HG03520 (cell line): ENCODE measurements around the gene KRT82.

Source experiments
- ATAC-seq: cut with Tn5 transposase; IDR thresholded peaks from one replicate; pipeline ENCODE4 v1.9.1; 2021; ENCODE audit warnings: mild to moderate bottlenecking, moderate library complexity; ENCODE audit not compliant: unreplicated experiment

KRT82 gene

DNA sequence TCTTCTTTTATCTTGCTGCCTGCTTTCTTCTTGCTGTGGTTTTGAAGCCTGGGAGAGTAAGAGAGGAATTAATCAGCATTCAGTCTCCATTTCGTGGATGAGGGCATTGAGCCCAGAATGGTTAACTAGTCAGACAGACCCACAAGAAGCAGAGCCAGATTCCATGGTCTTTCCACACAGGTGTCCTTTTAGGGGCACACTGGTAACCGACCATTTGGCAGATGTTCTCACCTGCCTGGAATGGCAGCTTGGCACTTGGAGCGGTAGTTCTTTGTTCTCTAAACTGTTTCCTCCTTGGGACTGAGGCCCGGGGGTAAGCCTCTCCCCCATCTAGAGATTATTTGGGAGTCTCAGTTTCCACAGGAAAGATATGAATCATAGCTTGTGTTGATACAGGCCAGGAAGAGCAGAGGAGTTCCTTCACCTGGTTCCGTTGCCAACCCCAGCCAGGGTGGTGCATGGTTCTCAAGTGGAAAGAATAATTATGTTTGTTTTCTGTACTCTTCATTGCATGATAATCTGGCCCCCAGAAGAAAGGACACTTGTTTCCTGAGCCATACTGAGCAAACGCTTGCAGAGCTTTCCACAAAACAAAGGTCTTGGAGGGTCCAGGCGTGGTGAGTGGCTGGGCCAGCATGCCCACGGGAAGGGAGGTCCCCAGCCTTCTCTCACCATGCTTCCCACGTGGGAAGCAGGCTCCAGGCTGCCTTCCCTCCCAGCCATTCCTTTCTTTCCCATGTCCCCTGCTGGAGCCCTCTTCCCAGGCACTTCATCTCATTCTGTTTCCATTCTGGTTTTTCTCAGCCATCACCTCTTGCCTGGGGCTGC lies 30.1 kb upstream of the KRT82 start:
- no peak for ATAC-seq

DNA sequence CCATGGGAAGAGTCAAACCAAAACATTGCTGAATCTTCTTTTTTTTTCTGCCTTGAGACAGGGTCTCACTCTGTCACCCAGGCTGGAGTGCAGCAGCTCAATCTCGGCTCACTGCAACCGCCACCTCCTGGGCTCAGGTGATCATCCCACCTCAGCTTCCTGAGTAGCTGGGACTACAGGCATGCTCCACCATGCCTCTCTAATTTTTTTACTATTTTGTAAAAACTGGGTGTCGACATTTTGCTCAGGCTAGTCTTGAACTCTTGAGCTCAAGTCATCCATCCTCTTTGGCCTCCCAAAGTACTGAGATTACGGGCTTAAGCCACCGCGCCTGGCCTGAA lies 29.5 kb upstream of the KRT82 start:
- no peak for ATAC-seq

DNA sequence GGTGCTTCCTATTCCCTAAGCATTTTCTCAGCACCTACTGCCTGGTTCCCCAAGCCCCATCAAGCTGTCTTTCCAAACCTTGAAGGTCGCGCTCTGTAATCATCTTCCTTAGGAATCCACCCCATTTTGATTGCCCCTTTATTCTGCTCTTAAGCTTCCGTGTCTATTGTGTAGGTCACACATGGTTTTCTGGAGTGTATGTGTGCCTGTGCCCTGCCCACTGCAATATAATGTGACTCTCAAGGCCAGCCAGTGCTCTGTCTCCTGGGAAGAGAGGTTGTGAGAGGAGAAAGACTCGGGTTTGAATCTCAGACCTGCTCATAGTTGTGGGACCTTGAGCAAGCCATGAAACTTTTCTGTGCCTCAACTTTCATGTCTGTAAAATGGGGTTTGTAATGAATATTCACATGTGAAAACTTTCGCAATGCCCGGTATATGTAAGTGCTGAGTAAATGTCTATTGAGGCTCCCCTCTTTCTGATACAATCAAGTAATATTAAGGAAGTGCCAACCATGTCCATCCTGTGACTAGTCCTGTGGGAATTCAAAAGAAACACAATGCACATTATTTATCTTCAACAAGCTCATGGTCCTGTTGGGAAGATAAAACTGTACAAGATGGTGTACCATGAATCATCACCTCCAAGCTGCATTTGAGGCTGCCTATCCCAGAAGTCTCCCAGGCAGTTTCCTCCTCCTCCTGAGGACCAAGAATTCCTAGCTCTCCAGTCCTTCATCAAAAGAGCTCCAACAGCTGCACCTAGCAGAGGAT lies 28.8 kb upstream of the KRT82 start:
- ATAC-seq: no peak

DNA sequence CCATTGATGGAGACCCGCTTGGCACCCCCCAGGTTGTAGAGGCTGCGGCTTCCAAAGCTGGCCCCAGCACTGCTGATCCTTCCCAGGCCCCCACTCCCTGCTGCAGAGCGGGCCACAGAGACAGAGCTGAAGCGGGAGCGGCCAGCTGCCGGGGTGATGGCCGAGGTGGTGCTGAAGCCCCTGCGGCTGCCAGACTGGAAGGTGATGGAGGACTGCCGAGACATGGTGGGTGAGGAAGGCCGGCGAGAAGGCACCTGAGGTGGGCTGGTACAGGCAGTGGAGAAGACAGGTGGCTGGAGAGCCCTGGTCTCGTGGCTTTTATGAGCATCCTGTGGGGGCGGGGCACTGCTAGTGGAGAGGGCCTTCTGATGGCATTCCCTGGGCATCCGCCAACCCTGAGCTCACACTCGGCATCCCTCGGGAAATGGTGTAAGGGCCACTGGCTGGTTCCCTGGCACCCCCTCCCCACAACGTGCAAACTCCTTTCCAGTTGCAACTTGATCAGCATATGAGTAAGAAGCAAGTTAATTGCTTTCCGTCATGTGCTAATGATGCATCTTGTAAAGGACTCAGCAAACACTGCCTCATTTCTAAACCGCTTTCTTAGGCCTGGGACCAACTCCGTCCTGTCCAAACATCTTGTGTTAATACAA lies 28.1 kb upstream of the KRT82 start, which contains the start of gene KRT75:
TSS of gene KRT75 (minus strand) at position 291 of the 653 bp plus-strand sequence. CDS start at position 224, 67 bp downstream.
- no peak for ATAC-seq

DNA sequence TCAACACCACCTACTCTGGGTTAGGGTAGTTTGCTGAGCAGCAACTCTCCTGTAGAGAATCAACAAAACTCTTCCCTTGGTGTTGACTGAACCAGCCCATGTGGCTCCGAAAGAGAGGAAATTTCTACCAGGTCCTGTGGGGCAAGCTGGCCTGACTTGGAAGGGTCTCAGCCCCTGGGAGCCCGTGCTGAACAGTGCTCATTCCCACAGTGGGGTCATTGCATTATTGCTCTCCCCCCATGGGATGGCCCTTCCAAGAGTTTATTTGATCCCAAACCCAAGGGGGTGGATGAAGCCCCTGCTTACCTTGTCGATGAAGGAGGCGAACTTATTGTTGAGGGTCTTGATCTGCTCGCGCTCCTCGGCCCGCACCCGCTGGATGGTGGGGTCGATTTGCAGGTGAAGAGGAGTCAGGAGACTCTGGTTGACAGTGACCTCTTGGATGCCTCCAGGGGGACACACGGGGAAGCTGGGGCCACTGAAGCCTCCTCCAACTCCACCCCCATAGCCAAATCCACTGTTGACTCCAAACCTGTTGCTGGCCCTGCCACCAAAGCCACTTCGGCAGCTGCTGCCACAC lies 27.5 kb upstream of the KRT82 start:
- no peak for ATAC-seq

DNA sequence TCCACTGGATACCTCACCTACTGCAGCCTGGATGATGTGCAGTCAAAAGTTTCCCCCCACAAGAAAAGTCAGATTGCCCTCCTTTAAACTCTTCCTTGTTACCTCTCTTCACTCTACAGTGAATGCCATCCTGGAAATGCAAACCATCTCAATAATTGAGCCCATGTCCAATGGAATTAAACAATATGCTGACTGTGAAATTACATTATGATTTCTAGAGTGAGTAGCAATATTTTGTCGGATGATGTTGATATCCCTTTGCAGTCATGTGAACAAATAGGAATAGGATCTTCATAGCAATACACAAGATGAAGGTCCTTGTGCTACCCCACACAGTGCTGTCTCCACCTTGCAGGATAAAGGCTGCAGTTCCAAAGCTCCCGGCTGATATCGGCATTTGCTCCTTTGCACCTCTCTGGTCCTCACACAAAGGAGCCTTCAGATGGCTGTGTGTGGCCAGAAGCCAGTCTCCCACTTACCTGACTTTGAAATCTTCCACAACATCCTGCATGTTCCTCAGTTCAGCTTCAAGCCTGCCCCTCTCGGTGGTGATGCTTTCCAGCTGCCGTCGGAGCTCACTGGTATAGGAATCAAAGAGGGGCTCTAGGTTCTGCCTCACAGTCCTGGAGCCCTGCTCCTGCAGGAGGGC lies 26.5 kb upstream of the KRT82 start:
- no peak for ATAC-seq

DNA sequence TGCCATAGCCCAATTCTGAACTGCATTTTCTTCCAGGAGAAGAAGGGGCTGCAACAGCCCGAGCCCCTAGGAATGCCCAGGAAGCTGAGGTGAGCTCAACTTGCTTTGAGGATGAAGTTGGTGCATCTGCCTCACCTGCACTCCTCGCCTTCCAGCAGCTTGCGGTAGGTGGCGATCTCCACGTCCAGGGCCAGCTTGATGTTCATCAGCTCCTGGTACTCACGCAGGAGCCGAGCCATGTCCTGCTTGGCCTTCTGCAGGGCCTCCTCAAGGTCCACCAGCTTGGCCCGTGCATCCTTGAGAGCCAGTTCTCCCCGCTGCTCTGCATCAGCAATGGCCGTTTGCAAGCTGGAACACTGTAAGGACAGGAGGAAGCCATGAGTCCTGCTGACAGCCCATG lies 22.0 kb upstream of the KRT82 start:
- ATAC-seq: no peak

DNA sequence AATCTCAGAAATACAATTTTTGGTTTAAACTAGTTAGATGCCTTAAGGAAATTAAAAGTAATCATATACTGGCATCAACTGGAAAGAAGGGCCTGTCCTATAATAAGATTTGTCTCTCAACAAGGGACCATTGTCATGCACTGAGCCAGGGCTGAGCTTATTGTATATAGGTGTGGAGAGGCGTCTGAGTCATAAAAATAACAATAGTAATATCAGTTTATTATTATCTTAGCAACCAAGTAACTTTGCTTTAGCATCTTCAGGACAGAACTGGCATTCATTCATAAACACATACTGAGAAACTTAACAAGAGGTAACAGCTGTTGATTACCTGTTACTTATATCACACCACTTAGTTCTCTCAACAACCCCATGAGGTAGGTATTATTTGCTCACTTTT lies 20.9 kb upstream of the KRT82 start:
- ATAC-seq: no peak

DNA sequence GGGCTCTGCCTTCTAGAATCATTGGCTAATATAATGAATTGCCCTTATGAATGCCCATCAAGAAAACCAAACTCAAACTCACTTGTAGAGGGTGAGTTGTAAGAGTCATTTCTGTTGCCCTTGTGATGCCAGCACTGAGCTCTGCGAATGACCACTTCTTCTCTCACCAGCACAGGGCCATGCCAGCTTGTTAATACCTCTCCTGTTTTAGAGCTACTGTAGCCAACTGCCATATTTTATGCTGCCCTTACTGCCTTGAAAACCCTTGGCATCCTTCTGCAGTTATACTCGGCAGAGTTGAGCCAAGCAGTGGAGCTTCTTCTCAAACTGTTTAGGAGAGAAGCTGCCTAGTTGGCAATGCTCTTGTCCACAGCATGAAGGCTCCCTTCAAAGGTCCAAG lies 19.9 kb upstream of the KRT82 start:
- ATAC-seq: no peak

DNA sequence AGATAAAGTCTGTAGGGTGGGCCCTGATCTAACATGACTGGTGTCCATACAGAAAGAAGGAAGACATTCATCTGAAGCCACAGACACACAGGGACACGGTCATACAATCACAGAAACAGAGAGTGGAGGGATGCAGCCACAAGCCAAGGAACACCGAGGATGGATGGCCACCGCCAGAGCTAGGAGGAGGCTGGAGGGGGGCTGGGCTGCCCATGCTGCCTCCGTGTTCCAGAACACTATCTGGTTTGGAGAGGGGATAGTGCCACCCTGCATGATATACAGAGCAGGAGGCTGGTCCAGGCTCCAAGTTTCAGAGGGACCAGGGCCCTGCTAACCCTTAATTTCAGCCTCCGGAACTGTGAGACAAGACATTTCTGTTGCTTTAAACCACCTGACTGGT lies 19.3 kb upstream of the KRT82 start:
- no peak for ATAC-seq

DNA sequence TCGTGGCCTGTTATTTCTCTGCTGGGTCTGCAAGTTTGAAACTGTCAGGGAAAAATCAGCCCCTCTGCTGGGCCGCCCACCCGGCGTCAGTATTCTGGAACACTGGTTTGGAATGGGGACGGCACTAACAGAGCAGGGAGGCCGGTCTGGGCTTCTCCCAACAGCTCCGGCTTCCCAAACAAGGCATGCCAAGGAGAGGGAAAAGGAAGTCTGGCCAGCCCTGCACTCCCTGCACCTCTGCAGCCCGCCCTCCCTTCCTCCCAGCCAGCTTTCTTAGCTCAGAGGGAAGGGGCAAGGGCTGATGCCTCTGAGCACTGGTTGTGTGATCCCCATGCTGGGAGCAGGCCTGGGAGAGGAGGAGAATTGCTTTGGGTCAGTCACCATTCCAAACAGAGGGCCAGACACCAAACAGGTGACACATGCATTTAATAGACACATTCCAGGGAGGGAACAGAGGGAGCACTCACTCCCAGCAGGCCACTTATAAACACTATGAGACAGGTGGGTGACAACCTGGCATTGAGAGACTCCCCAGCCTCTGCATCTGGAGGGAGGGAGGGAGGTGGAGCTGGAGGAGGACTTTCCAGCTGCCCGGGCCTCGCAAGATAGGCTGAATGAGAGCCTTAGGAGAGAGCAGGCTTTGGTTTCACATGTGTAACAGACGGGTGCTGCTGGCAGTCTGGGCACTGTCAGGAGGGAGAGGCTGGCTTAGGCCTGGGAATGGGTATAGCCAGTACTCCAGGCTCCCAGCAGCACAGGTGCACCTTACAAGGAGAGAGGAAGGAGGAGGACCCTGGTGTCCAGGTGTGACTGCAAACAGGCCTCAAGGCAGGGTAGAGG lies 17.7 kb upstream of the KRT82 start:
- no peak for ATAC-seq

DNA sequence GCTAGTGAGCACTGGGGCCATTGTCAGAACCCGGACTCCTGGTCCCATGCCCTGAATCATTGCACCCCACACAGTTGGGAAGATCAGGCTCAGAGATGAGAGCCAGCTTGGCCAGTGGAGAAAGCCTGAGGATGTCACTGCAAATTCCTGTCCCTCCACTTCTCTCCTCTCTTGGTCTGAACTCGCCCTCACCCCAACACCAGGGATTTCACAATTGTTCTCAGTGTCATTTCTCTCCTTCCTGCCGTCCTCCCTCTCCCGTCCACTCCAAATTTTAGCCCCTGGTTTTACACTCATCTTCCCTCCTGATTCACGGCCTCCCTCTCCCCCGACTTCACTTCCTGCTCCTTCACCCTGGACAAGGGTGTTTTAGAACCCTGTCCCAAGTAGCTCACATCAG lies 16.9 kb upstream of the KRT82 start:
- ATAC-seq: no peak

DNA sequence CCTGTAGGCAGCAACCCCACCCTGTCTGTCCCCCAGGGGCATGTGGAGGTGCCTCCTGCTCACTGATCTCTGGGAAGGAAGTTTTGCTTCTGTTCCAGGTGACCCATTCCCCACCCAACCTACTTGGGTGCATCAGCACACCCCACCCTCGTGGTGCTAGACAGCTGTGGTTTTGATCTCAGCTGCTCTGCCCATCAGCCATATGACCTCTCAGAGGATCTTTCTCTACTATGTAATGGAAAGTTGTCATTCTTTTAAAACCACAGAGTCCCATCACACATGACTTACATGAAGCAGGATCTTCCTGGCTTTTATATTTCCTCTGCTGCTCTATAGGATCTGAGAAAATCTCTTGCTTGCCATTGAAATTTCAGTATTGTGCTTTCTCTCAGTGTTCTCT lies 13.5 kb upstream of the KRT82 start:
- ATAC-seq: no peak

DNA sequence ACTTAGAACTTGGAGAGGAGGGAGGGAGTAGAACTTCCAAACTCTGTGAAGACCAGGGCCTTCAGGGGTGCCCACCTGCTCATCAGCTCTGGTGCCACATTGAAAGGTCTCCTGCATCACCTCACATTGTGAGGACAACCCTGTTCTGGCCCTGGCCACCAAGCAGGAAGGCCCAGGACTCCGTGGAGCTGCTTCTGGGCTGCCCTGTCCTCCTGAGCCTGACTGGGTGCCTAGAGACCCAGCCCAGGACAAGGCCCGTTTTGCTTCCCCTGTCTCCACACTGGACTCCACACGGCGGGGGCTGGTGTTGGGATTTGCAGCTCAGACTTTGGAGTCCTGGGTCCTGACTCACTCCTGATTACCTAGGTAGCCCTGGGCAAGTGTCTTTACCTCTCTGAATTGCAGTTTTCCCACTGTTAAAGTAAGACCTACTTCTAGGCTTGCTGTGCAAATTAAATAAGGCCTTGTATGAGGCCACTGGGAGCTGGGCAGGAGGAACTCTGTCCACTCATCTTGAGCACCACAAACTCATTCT lies 12.5 kb upstream of the KRT82 start:
- ATAC-seq: no peak

DNA sequence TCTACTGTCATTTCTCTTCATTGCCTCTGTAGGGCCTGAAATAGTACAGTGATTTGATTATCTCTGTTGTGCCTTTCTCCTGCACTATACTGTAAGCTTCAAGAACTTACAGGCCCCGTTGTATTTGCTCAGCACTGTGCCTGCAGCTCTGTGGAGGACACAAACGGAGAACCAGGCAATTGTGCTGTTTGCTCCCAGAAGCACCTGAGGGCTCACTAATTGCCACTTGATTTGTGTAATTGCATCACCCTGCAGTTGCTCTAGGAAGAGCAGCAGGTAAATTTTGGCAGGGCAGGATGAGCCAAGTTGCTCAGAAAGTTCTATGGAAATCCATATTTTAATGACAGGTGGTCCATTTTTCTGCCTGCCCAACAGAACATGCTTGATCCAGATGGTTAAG lies 11.6 kb upstream of the KRT82 start:
- no peak for ATAC-seq

DNA sequence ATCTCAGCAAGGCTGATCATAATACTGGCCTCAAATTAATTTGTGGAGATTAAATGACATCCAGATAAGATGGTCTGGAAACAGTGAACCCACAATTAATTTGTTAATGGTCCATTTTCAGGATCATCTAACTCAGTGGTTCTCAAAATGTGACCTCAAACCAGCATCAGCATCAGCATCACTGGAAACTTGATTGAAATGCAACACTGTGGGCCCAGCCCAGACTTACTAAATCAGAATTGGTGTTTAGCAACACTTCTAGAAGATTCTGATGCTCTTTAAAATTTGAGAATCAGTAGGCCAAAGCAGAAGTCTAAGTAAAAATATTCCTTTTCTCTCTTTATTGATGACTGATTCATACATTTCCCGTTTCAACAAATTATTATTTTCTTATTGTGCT lies 10.7 kb upstream of the KRT82 start:
- ATAC-seq: no peak

DNA sequence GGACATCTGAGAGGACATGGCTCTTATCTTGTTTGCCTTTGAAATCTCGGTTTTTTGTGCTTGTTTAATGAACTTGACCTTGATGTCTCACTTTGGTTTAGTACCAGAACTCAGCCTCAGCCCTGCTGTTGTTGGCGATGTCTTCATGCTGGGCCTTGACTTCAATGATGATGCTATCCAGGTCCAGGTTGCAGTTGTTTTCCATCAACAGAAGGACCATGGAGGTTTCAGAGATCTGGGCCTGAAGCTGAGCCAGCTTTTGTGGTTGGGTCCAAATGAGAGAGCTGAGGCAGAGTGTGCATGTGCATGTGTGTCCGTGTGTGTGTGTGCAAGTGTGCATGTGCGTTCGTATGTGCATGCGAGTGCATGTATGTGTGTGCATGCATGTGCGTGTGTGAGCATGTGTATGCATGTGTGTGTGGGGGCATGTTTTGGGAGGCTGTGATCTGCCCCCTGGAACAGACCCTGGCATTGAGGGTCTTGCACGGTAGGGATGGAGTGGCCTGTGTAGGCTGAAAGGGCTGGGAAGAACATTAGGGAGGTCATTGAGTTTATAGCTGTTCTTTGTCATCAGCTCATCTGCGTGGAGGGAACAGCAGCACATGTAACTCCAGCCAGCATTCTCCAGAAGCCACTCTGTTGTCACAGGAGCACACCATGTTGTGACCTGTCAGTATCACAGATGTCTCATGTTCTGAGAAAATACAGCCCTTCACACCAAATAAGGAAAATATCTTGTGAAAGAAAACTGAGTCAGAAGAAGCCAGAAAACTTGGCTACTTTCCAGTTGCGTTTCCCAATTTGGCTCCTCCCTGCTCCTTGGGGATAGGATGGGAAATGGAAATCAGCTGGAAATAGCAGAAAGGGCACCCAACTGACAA lies 10.0 kb upstream of the KRT82 start:
- no peak for ATAC-seq

DNA sequence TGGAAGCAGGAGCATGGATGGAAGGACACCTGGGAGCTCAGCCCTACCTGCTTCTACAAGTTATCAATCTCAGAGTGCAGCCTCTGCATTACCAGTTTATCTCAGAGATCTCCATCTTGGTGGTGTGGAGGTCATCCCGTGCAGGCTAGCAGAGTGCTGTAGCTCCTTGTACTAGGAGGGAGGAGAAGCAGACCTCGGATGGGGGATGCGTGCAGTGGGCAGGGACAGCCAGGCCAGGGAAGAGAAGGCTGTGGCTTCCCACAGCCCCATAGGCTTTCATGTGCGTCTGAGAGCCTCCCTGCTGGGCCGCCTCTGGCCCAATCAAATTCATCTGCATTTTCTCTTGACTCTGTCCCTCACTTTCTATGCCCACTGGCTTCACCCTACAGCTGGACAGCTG lies 8.8 kb upstream of the KRT82 start:
- no peak for ATAC-seq

DNA sequence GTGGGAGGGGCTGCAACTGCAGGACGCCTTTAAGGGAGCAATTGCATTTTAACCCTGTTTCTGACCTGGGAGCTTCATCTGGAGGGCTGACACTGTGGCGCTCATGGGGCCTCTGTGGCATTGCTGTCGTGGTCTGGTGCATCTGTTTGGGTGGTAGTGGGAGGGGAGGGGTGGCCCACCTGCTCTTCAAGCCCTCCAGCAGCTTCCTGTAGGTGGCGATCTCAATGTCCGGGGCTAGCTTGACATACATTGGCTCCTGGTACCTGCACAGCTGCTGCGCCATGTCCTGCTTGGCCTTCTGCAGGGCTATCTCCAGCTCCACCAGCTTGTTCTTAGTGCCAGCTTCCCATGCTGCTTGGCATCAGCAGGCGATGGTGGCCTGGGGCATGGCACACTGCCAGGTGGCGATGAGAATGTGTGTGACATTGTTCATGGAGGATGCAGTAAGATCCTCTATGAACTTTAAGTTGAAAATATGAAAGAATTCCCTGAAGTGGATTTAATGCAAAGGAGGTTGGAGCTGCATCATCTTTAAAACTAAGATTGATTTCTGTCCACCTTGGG lies 7.7 kb upstream of the KRT82 start:
- no peak for ATAC-seq
